ENCODE measurements around the gene ZNF319. TPM values are rescaled to one million over a fixed set of nuclear protein-coding genes. Genes with fewer than 3 reads are reported as not detected.

Gene ZNF319
- total and polyA plus RNA-seq, 2 of the 13 experiments (the other 11 are each of a cell fraction or from before 2014, with no cell fraction given), result 2.4 to 3.6 TPM

DNA sequence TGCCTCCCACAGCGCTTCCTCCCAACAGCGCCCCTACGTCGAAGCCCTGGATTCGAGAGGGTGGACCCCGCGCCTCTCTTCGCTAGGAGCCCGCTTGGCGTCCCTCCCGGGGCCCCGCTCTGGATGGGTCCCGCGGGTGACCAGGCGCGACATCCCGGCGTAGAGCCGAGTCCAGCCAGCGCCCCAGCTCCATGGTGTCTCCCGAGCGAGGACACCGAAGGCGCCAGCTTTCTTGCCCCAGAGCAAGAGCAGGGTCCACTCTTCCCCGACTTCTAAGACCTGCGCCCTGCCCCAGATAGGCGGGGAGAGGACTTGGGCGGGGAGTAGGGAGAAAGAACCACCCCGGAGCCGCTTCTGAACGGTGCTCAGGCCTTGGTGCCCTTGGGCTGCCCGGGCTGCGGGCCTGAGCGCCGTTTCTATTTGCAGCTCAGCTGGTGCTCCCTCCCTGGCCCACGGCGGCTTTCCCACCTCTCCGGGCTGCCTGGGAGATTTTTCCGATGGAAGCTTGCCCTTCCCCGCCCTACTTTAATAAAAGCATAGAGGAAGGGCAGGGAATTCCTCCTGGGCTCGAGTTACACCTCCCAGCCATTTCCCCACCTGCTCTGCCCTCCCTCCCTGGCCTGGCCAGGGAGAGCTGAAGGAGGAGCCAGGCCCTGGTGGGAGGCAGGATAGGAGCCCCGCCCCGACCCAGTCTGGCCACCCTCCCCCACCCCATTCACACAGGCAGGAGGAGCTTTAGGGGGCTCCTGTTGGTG is 26.9 kb upstream of the ZNF319 start (continued):
- TF ChIP-seq, protein P1, sequence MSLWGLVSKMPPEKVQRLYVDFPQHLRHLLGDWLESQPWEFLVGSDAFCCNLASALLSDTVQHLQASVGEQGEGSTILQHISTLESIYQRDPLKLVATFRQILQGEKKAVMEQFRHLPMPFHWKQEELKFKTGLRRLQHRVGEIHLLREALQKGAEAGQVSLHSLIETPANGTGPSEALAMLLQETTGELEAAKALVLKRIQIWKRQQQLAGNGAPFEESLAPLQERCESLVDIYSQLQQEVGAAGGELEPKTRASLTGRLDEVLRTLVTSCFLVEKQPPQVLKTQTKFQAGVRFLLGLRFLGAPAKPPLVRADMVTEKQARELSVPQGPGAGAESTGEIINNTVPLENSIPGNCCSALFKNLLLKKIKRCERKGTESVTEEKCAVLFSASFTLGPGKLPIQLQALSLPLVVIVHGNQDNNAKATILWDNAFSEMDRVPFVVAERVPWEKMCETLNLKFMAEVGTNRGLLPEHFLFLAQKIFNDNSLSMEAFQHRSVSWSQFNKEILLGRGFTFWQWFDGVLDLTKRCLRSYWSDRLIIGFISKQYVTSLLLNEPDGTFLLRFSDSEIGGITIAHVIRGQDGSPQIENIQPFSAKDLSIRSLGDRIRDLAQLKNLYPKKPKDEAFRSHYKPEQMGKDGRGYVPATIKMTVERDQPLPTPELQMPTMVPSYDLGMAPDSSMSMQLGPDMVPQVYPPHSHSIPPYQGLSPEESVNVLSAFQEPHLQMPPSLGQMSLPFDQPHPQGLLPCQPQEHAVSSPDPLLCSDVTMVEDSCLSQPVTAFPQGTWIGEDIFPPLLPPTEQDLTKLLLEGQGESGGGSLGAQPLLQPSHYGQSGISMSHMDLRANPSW (CRISPR knock-in tag; IDR thresholded peaks at IDR 0.05; ENCODE audit: borderline replicate concordance), result no peak
- TF ChIP-seq ZNF879 (CRISPR knock-in tag; IDR thresholded peaks at IDR 0.05) (no peak), ELF1 (CRISPR knock-in tag; IDR thresholded peaks at IDR 0.05) (no peak), NAIF1 (CRISPR knock-in tag; IDR thresholded peaks at IDR 0.05; ENCODE audit: borderline replicate concordance) (peak; percentile 67; the same call in 1 of the 2 replicates), E2F2 (CRISPR knock-in tag; IDR thresholded peaks at IDR 0.05; ENCODE audit: borderline replicate concordance) (no peak), MEF2D (CRISPR knock-in tag; IDR thresholded peaks at IDR 0.05) (no peak), SRSF9 (IDR thresholded peaks at IDR 0.05; ENCODE audit: borderline replicate concordance, insufficient read depth, low read depth, low read length, poor library complexity, severe bottlenecking) (no peak), EZH2 (conservative IDR thresholded peaks at IDR 0.05; ENCODE audit: low read depth, low read length) (no peak), ZFP91 (CRISPR knock-in tag; IDR thresholded peaks at IDR 0.05; ENCODE audit: borderline replicate concordance) (no peak; the same call in 1 of the 2 replicates), SETDB1 (CRISPR knock-in tag; IDR thresholded peaks at IDR 0.05; ENCODE audit: borderline replicate concordance) (no peak), NKX3-1 (CRISPR knock-in tag; IDR thresholded peaks at IDR 0.05) (no peak), ZNF749 (CRISPR knock-in tag; IDR thresholded peaks at IDR 0.05; ENCODE audit: borderline replicate concordance) (no peak), ZNF414 (CRISPR knock-in tag; IDR thresholded peaks at IDR 0.05) (no peak), ZMYM4 (CRISPR knock-in tag; IDR thresholded peaks at IDR 0.05) (no peak), GTF3A (CRISPR knock-in tag; conservative IDR thresholded peaks at IDR 0.05) (no peak), NR2C2 (CRISPR knock-in tag; IDR thresholded peaks at IDR 0.05; ENCODE audit: borderline replicate concordance) (0 out of 2 replicates have a peak, but pooled peaks have one; percentile 14), KDM1A (CRISPR knock-in tag; IDR thresholded peaks at IDR 0.05) (no peak)
- TF ChIP-seq, protein P2, sequence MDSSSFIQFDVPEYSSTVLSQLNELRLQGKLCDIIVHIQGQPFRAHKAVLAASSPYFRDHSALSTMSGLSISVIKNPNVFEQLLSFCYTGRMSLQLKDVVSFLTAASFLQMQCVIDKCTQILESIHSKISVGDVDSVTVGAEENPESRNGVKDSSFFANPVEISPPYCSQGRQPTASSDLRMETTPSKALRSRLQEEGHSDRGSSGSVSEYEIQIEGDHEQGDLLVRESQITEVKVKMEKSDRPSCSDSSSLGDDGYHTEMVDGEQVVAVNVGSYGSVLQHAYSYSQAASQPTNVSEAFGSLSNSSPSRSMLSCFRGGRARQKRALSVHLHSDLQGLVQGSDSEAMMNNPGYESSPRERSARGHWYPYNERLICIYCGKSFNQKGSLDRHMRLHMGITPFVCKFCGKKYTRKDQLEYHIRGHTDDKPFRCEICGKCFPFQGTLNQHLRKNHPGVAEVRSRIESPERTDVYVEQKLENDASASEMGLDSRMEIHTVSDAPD (CRISPR knock-in tag; IDR thresholded peaks at IDR 0.05), result no peak
